ENCODE results near the gene TOX4. TPM values are rescaled to one million over a fixed set of nuclear protein-coding genes. Genes with fewer than 3 reads are reported as not detected.
"Not testable (repeated sequence)": the region's sequence is repeated elsewhere in the genome, so short reads cannot be mapped to it uniquely, and the experiment has no call there.

The TOX4 gene
- total RNA-seq, 2 experiments from 2014 or later: 76.7 to 79.7 TPM

DNA sequence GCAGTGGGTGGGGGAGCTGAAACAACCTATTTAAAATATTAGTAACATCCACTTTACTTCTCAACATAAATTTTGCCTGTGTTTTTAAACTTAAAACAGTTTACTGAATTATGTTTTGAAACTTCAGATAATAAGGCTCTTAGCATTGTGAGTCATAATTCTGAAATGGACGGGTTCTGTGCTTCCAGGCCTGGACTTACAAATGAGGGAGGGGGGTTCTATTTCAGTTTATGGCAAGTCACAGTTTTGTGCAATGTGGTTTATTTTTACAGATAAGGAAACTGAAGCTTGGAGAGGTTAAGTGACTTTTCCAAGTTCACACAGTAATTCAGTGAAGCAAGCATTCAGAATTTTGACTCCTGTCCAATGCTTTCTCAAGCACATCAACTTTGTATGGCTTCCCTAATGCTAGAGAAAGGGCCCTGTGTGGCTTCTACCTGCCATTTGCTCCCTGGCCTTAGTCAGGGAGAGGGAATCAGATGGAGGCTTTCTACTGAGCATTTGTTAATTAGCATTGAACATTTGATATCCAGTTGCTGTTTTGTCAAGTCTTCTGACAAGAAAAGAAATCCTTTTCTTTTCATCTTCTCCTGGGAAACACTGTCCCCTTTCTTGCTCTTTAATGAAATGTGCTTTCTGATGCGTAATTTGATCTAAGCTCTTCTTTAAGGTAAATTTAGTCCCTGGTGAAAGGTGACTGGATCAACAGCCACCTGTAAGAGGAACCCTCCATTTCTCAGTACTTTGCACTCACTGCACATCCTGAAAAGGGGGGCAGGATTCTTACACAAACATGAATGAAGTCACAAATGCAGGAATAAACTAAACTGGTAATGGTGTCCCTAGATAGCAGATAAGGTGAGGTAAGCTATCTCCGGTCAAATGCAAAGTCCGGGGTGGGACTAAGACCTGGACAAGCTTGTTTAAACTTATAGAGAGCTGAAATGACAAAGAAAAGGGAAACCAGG is 51.7 kb downstream of the TOX4 start:
- no peak overlapping the region for H3K4me3 Mint-ChIP-seq
- POLR2A ChIA-PET: interaction anchor here (2.8 to 5.4 kb wide), 2 partner anchors 17 kb away, joined by 8 to 48 read pairs; partner anchors contain the start of gene METTL3

DNA sequence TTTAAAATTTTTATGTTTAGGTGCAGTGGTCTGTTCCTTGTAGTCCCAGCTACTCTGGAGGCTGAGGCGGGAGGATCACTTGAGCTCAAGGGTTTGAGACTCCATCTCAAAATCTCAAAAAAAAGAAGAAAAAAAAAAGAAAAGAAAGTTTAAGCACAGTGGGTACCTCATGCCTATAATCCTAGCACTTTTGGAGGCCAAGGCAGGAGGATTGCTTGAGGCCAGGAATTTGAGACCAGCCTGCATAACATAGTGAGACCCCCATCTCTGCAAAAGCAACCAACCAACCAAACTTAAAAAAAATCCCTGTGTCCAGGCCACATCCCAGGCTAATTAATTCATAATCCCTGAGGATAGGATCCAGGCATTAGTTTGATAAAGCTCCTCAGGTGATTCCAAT is 52.5 kb downstream of the TOX4 start:
- H3K27ac Mint-ChIP-seq: no peak overlapping the region
- POLR2A ChIA-PET: interaction anchor here (2.8 kb wide), 1 partner anchor 18 kb away, joined by 8 read pairs; the partner anchor contains the start of gene METTL3

More for the DNA sequence above, 51.7 kb downstream of the TOX4 start:
- Mint-ChIP-seq H3K36me3 (no peaks in the 10 kb centered on the region), H3K27ac (no peak overlapping the region), H3K4me1 (peaks cover 9% of the 10 kb centered on the region), H3K9me3 (no peaks in the 10 kb centered on the region), H3K27me3 (peaks cover 2% of the 10 kb centered on the region)
- ATAC-seq (ENCODE audit: low read depth) (no peak), DNase-seq (no peak)

DNA sequence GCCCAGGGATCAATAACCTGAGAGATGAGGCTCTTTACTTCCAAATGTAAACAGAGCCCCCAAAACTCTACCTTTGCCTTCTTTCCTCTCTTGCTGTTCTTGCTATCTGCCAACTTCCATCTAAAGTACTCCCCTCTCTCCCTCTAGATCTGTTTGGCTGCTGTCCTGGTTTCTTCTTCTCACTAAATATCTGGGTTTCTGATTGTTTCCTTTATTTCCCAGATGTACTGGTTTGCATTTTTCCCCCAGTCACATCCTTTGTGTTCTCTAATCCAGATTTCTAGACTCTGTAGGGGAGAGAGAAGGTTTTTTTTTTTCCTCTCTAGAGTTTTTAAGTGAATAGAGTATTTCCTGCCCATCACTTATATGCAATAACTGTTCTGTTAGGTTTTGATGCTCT is 56.3 kb downstream of the TOX4 start:
- Mint-ChIP-seq H3K27me3 (peaks cover 34% of the 10 kb centered on the region), H3K4me3 (no peak overlapping the region), H3K36me3 (peaks cover 3% of the 10 kb centered on the region), H3K27ac (no peak overlapping the region), H3K9me3 (no peaks in the 10 kb centered on the region), H3K4me1 (peaks cover 8% of the 10 kb centered on the region)
- ATAC-seq (ENCODE audit: low read depth): no peak
- no peak for DNase-seq
- POLR2A ChIA-PET: no interaction called here

More for the DNA sequence above, 52.5 kb downstream of the TOX4 start:
- Mint-ChIP-seq H3K4me1 (peaks cover 10% of the 10 kb centered on the region), H3K27me3 (peaks cover 6% of the 10 kb centered on the region), H3K9me3 (no peaks in the 10 kb centered on the region), H3K36me3 (no peaks in the 10 kb centered on the region), H3K4me3 (no peak overlapping the region)
- ATAC-seq (ENCODE audit: low read depth) (no peak), DNase-seq (no peak)

DNA sequence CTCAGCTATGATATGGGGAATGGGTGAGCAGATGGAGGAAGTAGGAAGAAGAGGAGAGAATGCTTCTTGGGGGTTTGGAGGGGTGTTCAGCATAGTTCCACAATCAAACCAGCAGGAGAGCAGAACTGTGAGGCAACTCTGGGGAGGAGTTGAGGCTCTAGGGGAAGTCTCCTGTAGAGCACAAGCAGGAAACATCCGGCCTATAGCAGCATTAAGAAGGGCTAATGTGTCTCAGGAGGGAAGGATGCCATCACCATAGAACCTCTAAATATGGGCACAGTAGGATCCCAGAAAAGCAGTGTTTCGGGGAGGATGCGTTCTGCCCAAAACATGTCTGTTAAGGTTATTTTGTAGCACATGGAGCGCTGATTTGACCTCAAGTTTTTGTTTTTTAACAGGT is 57.6 kb downstream of the TOX4 start:
- POLR2A ChIA-PET: no interaction called here
- H3K4me1 Mint-ChIP-seq: peaks cover 8% of the 10 kb centered on the region
- H3K36me3 Mint-ChIP-seq: peaks cover 3% of the 10 kb centered on the region
- H3K27me3 Mint-ChIP-seq: peaks cover 44% of the 10 kb centered on the region
- H3K9me3 Mint-ChIP-seq: no peaks in the 10 kb centered on the region
- no peak overlapping the region for H3K27ac Mint-ChIP-seq
- no peak for ATAC-seq (ENCODE audit: low read depth)
- no peak for DNase-seq
- H3K4me3 Mint-ChIP-seq: no peak overlapping the region

DNA sequence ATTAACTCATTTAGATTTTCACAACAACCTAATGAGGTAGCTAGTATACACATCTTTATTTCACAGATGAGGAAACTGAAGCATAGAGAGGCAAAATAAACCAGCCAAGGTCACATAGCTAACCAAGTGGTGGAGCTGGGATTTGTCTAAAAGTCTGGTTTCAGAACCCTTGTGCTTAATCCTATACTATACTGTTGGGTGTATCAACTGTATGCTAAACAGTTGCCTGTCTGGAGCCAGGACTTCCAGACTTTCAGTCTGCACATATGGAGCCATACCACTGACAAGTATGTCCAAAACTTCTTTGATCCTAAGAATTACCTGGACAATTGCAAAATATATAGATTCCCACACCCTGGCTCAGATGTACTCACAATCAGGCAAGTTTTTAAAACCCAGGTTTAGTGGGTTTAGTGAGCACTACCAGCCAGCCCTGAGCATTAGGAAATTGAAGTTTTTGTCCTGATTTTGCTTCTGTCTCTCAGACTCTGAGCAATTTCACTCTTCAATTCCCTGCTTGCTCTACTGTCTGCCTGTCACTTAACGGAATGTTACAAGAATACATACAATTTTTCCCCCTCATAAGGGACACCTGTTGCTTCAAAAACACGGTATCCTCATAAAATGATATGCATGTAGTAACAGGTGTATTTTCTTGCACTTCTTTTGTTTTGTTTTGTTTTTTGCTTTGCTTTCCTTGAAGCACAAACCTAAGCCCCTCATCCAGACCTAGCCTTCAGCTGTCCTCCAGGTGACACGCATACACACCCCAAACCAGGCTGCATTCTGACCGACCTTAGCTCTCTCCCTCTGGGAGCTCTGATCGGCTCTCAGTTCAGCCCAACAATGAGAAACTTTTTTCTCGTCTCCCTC is 58.8 kb downstream of the TOX4 start:
- Mint-ChIP-seq H3K4me1 (peaks cover 8% of the 10 kb centered on the region), H3K27me3 (peaks cover 44% of the 10 kb centered on the region), H3K36me3 (peaks cover 3% of the 10 kb centered on the region), H3K4me3 (no peak overlapping the region), H3K27ac (no peak overlapping the region), H3K9me3 (no peaks in the 10 kb centered on the region)
- POLR2A ChIA-PET: no interaction called here
- DNase-seq: no peak
- ATAC-seq (ENCODE audit: low read depth): no peak

DNA sequence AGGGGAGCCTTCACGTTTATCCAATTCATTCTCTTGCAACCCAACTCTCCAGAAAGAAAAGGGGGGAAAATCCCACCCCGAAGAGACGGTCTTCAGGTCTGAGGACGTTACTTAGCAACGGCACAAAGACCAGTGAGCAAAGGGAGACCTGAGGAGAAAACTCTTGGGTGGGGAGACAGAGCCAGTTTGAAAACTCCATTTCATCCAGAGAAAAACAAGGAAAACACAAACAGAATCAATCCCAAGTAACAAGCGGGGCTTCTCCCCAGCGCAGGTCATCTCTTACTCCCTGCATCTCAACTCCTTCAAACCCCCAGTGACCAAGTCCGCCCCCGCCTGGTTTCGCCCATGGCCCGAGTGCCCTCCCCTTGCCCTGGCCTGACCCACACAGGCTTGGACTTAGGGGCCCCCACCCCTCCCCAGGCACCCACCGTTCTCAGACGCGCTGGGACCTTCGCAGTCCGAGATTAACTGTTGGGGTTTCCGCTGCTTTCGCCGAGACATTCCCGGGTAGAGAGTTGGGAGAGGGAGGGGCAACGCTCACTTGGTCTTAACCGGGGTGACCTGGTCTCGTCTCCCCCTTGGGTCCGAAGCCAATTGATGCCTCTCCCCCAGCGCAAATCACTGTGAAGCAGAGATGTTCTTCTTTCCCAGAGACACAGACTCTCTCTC is 59.6 kb downstream of the TOX4 start:
- POLR2A ChIA-PET: interaction anchor here (0.6 kb wide), 1 partner anchor 16 kb away, joined by 3 read pairs; no protein-coding TSS in a partner anchor
- Mint-ChIP-seq H3K9me3 (no peaks in the 10 kb centered on the region), H3K27ac (no peak overlapping the region), H3K4me1 (peaks cover 8% of the 10 kb centered on the region), H3K27me3 (peaks cover 44% of the 10 kb centered on the region), H3K4me3 (peak overlapping the region; percentile 21), H3K36me3 (peaks cover 3% of the 10 kb centered on the region)
- DNase-seq (no peak), ATAC-seq (ENCODE audit: low read depth) (no peak)

DNA sequence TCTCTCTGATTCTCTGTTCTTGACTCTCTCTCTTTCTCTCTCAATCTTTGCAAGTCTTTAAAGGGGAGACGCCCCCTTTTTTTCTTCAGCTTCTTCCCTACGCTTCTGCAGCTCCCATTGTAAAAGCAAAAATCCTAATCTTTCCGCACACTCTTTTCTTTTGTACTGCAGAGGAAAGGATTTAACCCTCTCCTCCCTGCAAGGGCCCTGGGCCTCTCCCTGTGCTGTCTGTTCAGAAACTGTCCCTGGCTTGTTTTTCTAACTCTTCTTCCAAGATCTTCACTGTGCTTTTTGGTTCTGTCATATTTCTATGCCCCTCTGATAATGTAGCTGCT is 60.1 kb downstream of the TOX4 start:
- ATAC-seq (ENCODE audit: low read depth) (no peak), DNase-seq (no peak)
- Mint-ChIP-seq H3K9me3 (no peaks in the 10 kb centered on the region), H3K36me3 (peaks cover 3% of the 10 kb centered on the region), H3K27me3 (peaks cover 44% of the 10 kb centered on the region), H3K4me1 (peaks cover 8% of the 10 kb centered on the region), H3K4me3 (peak overlapping the region; percentile 21), H3K27ac (no peak overlapping the region)
- POLR2A ChIA-PET: interaction anchor here (0.6 kb wide), 1 partner anchor 15 kb away, joined by 3 read pairs; no protein-coding TSS in a partner anchor

DNA sequence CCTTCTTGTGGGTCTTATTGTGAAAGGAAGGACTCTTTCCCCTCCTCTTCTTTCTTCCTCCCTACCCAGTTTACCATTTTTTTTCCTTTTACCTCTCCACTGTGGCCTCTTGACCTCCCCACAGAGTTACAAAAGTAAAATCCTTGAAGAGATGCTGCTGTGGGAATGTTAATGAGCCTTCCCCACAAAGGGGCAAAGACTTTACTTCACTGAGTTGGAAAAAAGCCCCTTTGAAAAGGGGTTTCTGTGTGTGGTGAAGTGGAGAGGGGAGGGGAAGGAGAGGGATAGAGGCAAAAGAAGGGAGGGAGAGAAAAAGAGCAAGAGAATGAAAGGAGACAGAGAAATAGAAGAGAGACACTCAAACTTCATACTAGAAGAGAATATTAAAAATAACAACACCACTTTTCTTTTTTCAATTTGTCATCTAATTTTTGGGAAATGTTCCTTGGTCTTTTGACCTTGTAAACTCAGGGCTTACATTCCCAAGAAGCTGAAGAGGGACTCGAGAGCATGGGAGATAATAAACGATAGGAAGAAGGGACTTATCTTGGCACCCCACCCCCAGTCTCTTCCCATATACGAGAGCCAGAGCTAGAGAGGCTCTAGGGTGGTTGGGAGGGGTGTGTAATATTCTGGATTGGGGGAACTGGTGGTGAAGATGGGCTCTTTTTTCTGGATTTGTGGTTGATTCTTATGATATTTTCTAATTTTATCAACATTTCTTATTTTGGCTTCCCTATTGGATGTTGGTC is 62.4 kb downstream of the TOX4 start:
- Mint-ChIP-seq H3K27me3 (peaks cover 41% of the 10 kb centered on the region), H3K4me1 (peaks cover 8% of the 10 kb centered on the region), H3K27ac (no peak overlapping the region), H3K36me3 (peaks cover 3% of the 10 kb centered on the region), H3K4me3 (no peak overlapping the region), H3K9me3 (no peaks in the 10 kb centered on the region)
- ATAC-seq (ENCODE audit: low read depth) (no peak), DNase-seq (no peak)
- POLR2A ChIA-PET: no interaction called here

DNA sequence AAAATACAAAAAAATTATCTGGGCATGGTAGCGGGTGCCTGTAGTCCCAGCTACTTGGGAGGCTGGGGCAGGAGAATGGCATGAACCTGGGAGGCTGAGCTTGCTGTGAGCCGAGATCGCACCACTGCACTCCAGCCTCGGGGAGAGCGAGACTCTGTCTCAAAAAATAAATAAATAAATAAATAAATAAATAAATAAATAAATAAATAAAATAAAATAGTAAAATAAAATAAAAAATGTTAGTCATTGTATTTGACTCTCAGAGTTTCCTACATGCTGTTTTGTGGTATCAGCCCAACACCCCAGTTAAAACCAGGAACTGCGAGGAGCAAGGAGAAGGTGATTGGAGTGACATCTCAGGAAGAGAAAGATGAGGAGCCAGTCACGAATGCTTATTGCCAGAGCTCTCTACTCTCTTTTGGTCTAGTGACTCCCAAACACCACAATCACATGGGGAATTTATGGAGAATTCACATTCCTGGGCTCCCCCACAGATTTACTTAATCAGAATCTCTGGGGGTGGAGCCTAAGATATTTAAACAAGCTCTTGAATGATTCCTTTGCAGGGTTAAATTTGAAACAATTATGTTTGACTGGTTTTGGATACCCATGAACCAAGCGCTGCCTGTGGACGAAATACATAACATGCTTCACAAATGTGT is 64.5 kb downstream of the TOX4 start:
- POLR2A ChIA-PET: no interaction called here
- H3K27me3 Mint-ChIP-seq: peaks cover 24% of the 10 kb centered on the region
- no peaks in the 10 kb centered on the region for H3K9me3 Mint-ChIP-seq
- H3K4me1 Mint-ChIP-seq: peaks cover 5% of the 10 kb centered on the region
- no peak overlapping the region for H3K27ac Mint-ChIP-seq
- peaks cover 3% of the 10 kb centered on the region for H3K36me3 Mint-ChIP-seq
- H3K4me3 Mint-ChIP-seq: no peak overlapping the region
- DNase-seq: no peak
- ATAC-seq (ENCODE audit: low read depth): no peak

DNA sequence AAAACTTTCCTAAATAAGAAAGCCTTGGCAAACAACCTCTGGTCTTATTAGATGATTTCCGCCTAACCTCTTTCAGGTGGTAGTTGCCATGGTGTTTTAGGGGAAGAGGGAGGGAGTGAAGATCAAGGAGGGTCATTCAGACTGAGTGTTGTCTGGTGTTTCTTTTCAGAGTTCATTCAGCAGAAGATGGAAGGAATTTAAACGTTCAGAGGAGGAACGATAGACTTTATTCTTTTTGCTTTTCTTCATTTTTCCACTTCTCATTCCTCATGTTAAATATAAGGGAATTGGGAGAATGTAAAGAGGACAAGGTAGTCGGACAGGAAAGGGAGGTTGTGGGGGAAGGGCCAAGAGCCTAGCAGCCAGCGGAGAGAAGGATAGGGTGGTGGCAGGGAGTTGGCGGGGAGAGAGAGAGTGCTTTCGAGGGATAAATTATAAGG is 66.5 kb downstream of the TOX4 start:
- Mint-ChIP-seq H3K36me3 (no peaks in the 10 kb centered on the region), H3K4me3 (no peak overlapping the region)

DNA sequence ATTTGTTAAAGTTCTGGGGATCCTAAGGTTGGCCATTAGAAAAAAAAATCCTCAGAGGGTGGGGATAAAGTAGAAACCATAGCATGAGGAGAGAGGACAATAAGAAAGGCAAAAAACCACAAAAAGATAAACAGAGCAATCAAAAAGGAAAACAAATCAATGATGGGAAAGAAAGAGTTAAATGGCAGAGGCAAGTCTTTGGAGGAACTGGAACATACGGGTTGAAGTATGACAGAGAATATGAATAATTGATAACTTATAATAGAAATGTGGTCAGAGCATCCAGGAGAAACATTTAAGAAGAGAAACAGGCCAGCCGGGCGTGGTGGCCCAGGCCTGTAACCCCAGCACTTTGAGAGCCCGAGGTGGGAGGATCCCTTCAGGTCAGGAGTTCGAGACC is 67.0 kb downstream of the TOX4 start:
- no peak overlapping the region for H3K4me3 Mint-ChIP-seq
- no peaks in the 10 kb centered on the region for H3K4me1 Mint-ChIP-seq
- H3K9me3 Mint-ChIP-seq: no peaks in the 10 kb centered on the region
- peaks cover 8% of the 10 kb centered on the region for H3K27me3 Mint-ChIP-seq
- H3K27ac Mint-ChIP-seq: no peak overlapping the region
- no peaks in the 10 kb centered on the region for H3K36me3 Mint-ChIP-seq
- POLR2A ChIA-PET: no interaction called here
- ATAC-seq (ENCODE audit: low read depth) (no peak), DNase-seq (no peak)

More for the DNA sequence above, 66.5 kb downstream of the TOX4 start:
- POLR2A ChIA-PET: no interaction called here
- ATAC-seq (ENCODE audit: low read depth) (no peak), DNase-seq (no peak)
- H3K27ac Mint-ChIP-seq: no peak overlapping the region
- no peaks in the 10 kb centered on the region for H3K9me3 Mint-ChIP-seq
- no peaks in the 10 kb centered on the region for H3K4me1 Mint-ChIP-seq
- H3K27me3 Mint-ChIP-seq: peaks cover 12% of the 10 kb centered on the region

DNA sequence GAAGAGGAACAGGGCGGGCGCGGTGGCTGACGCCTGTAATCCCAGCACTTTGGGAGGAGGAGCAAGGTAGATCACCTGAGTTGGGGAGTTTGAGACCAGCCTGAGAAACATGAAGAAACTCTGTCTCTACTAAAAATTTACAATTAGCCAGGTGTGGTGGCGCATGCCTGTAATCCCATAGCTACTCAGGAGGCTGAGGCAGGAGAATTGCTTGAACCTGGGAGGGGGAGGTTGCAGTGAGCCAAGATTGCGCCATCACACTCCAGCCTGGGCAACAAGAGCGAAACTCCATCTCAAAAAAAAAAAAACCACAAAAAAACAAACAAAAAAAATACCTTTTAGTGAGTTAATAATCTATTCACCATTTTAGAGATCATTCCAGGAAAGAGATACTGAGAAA is 67.6 kb downstream of the TOX4 start:
- H3K4me1 Mint-ChIP-seq; POLR2A ChIA-PET; H3K4me3 Mint-ChIP-seq; ATAC-seq (ENCODE audit: low read depth); H3K9me3 Mint-ChIP-seq; H3K27ac Mint-ChIP-seq; H3K27me3 Mint-ChIP-seq; DNase-seq; H3K36me3 Mint-ChIP-seq: not testable (repeated sequence)
